ENCODE data around the gene SRCAP.
A peak's percentile ranks its signal among the peaks of the same experiment; 100 is the strongest.

Gene SRCAP

DNA sequence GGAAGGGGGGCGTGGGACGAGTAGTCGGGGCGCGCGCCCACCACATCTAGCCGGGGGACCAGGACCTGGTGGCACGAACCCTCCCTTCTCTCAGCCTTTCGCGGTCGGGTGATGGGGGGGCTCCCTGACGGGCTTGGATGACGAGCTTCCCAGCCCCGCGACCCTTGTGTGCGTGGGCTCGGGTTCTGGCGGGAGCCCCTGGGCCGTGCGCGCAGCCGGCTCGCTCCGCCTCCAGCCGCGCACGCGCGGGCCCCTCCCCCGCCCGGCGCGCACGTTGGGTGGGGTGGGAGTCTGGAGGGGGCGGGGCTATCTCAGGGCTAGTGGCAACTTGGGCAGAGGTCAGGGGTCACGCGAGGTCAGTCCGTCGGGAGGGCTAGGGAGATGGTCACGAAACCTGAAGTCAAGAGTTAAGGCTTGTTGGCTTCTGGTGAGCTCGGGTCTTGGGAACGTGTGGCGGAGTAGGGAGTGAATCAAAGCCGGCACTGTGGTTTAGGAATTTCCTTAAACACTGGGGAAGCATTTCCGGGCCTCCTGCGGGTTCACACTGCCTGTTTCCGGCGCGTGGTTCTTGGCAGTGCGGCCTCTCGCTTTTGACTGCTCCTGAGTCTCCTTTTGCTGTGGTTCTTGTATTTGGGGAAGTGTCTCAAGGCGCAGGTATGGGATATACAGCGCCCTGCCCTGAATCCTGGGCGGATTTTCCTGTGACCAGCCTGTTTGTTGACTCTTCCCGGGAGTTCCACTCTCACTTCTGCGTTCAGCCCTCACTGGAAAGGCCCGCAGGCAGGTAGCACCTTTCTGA lies at the start of gene SRCAP:
Gene SRCAP (plus strand): TSS at position 356 of the 799 bp plus-strand sequence. CDS start 1,654 bp downstream, outside the sequence.
- peak; percentile 58 for DNase-seq (ENCODE audit: low read depth)

DNA sequence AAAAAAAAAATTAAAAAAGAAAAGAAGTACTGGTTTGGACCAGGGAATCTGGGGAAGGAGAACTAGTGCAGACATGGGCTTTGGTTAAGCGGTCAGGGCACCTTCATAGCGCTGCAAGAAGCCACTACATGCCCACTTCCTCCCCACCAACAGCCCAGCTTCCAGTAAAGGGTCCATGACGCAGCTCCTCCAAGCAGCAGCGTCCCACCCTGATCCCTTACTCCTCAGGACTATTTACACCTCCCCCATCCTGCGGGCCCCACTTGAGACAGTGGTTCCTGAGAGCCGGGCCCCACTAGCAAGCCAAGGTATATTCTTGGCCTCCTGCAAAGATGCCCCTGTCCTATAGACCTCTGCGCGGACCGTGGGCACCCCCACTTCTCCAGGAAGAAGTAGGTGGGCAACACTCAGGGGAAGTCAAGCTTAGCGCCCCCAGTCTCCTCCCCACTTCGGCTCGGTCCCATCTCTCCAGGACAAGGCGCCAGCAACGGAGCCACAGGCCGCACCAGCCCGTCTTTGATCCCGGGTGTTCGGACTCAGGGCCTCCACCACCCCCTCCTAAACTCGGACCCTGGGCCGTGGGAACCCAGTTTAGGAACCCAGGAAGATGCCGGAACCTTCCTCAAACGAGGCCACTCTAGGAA lies 49.1 kb upstream of the SRCAP start:
- no peak for DNase-seq (ENCODE audit: low read depth)

DNA sequence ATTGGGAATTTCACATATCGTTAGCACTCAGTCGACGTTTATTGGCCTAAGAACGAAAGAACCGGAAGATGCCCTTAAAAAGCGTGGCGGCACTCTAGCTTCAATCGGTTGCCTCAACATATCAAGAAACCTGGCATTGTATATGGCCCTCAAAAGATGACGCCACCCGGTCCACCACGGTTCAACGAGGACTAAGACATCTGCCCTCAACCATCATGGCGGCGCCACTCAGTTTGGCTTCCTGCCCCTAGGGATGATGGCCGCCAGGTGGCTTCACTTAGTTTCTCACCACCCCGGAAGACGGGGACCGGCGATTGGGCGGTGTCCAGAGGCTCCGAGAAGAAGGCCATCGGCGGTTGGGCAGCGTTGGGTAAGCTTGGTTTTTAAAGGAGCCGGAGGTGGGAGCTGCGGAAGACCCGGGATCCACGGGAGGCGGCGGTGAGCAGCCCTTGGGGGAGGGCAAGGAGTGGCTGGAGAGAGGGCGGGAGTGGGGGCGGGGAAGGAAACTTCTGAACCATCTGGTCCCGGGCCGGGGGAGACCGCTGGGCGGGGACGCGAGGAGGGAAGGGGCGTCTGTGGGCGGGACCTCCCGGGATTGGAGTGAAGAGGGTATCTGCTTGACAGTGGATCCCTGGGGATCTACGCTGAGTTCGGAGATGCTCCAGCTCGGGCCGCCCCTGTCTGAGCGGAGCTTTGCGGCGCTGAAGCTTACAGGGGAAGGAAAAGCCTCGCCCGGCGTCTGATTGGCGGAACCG lies 48.4 kb upstream of the SRCAP start, which contains the start of gene PRR14:
Gene PRR14 (plus strand): TSS at position 592 of the 755 bp plus-strand sequence. CDS start 686 bp downstream, outside the sequence.
- peak; percentile 96 for DNase-seq (ENCODE audit: low read depth)

DNA sequence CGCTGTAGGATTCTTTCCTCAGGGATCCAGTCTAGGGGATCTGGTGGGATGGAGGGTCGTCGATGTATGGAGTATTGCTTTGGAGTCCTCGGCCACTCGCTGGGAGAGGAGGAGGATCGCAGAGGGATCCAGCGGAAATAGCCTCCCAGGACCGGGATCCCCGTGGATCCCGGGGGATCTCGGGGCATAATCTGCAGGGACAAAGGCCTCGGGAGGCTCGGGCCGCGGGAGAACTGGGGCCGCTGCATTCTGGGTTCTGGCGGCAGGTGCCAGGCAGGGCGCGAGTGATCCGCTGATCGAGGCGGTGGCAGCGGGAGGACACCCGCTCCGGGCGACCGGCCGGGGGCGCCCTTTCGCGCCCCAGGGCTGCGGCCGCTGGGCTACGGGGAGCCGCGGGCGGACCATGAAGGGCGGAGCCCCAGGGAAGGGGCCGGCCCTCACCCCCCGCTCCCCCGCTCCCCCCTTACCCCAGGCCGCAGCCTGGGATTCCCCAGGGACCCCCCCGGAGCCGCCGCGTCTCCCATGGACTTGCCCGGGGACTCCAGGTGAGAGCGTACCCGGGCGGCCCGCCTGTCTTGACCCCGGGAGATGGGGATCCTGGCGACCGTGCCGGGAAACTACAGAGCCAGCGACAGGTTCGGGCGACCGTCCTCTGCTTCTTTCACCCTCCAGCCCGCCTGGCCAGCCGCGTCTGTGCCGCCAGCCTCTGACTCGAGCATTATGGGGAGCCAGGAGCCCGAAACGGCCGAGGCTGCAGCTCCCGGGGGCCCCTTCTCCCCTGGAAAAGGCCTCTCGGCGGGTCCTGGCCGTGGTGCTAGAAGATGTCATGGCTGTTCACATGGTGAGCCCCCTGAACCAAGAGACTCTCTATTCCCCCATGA lies 47.6 kb upstream of the SRCAP start:
- peak; percentile 49 for DNase-seq (ENCODE audit: low read depth)

DNA sequence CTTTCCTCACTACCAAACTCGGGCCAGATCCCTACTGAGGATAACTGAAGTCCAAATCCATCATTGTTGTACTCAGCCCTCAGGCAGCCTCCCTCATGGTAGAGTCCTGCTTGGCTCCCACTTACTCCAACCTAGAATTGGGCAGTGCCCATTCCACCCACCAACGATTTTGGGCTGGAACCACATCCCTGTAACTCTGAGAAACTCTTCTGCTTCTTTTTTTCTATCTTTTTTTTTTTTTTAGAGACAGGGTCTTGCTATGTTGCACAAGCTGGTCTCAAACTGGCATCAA lies 47.0 kb upstream of the SRCAP start:
- no peak for DNase-seq (ENCODE audit: low read depth)

DNA sequence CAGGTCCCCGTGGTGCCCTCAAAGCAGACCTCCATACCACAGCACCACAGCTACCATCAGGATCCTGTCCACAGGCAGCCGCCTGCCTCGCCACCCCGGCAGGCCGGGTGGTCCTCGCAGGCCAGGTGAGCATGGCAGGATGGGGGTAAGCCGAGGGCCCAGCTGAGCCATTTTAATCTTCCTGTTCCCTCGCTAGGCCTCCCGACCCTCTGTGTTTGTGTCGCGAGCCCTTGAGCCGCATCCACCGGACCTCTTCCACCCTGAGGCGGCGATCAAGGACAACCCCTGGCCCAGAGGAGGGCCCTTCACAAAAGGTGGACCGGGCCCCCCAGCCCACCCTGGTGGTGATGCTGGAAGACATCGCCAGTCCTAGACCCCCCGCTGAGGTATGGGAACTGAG lies 46.3 kb upstream of the SRCAP start:
- DNase-seq (ENCODE audit: low read depth): no peak

DNA sequence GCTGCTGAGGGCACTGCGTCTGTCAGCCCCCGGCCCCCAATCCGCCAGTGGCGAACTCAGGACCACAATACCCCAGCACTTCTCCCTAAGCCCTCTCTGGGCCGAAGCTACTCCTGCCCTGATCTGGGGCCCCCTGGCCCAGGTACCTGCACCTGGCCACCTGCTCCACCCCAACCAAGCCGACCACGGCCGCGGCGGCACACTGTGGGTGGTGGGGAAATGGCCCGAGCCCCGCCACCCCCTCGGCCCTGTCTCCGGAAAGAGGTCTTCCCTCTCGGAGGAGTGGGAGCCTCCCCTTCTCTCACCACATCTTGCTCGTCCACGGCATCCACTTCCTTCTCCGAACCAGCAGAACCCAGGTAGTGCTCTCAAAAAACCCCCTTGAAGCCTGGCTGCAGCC lies 44.1 kb upstream of the SRCAP start:
- no peak for DNase-seq (ENCODE audit: low read depth)

DNA sequence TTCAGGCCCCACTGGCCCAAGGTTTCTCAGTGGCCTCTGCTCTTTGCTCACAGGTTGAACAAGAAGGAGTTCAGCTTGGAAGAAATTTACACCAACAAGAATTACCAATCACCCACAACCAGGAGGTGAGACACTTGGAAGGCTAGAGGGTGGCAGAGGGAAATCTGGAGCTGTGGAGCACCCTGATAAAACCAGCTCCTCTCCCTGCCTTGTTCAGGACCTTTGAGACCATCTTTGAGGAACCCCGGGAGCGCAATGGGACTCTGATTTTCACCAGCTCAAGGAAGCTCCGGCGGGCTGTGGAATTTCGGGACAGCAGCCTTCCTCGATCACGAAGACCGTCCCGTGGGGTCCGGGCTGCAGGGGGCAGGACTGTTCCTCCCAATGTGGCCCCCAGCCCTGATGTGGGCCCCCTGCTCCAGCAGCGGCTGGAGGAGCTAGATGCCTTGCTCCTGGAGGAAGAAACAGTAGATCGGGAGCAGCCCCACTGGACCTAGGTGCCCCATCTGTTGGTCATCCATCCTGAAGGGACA lies 43.1 kb upstream of the SRCAP start:
- DNase-seq (ENCODE audit: low read depth): no peak

DNA sequence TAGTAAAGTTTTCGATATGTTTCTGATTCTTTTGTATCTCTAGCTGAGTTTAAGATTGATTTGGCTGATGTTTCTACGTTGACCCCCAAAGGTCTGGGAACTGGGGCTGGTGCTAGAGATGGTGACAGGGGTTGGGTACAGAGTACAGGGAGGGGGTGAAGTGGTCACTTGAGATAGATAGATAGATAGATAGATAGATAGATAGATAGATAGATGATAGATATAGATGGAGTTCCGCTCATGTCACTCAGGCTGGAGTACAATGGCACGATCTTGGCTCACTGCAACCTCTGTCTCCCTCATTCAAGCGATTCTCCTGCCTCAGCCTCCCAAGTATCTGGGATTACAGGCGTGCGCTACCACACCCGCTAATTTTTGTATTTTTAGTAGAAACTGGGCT lies 42.6 kb upstream of the SRCAP start:
- no peak for DNase-seq (ENCODE audit: low read depth)

DNA sequence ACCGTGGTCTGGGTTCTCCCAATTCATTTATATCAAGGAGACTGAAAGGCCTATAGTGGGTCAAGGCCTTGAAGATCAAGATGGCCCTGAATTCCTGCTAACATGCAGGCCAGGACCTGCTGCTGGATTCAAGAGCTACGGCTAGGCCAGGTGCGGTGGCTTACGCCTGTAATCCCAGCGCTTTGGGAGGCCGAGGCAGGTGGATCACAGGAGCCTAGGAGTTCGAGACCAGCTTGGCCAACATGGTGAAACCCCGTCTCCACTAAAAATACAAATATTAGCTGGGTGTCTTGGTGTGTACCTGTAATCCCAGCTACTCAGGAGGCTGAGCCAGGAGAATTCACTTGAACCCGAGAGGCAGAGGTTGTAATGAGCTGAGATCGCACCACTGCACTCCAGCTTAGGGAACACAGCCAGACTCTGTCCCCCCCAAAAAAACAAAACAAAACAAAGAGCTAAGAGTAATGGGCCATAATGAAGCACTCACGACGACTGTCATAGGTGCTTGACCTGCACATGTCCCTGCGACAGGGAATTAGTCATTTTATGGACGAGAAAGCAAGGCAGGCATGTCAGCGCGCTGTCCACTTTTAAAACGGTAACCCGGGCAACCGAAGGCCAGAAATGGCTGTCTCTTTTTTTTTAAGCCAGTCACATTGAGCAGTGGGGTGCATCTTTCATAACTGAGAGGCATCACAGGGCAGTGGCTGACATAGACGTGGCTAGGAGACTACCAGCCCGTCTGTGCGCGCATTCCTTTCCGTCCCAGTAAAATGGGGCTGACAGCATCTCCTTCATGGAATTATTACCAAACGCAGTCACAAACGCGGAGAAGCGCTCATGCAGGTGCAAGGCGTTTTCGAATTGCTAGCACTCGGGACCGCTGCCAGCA lies 41.8 kb upstream of the SRCAP start:
- no peak for DNase-seq (ENCODE audit: low read depth)

DNA sequence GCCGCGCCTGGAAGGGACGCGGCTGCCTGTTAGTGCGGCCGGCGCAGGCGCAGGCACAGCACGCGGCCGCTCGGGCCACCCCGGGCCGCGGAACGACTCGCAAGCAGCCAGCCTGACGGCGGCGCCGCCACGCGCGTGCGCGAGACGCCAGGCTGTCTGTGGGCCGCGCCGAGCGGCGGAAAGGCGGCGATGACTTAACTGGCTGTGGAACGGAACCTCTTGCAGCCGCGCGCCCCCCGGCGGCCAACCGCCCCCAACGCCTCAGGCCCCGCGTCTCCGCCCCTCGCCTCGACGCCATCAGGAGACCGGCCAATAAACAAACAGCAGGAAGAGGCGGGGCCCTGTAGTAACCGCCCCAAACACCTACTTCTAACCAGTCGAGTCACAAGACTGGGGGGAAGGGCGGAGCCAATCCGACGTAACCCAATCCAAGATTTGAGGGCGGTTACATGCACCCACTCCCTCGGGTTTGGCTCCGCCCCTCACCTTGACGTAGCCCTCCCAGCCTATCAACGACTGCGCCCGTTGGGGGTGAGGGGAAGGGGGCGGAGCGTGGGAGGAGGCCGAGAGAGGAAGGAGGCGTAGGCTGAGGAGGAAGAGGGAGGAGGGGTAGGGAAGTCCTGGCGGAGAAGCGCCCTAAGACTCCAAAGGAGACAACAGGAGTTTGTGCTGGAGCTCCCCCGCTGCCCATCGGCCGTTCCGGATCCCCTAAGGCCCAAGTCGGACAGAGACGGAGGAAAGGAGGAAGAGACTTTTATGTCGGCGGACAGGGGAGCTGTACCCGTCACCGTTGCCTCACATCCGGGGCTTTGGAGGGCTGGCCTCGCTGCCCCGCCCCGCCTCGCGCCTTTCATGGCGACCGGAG lies 40.9 kb upstream of the SRCAP start, which contains the start of gene FBRS:
Gene FBRS (plus strand): TSS at position 566 of the 865 bp plus-strand sequence. CDS start 1,088 bp downstream, outside the sequence.
- peak; percentile 100 for DNase-seq (ENCODE audit: low read depth)

DNA sequence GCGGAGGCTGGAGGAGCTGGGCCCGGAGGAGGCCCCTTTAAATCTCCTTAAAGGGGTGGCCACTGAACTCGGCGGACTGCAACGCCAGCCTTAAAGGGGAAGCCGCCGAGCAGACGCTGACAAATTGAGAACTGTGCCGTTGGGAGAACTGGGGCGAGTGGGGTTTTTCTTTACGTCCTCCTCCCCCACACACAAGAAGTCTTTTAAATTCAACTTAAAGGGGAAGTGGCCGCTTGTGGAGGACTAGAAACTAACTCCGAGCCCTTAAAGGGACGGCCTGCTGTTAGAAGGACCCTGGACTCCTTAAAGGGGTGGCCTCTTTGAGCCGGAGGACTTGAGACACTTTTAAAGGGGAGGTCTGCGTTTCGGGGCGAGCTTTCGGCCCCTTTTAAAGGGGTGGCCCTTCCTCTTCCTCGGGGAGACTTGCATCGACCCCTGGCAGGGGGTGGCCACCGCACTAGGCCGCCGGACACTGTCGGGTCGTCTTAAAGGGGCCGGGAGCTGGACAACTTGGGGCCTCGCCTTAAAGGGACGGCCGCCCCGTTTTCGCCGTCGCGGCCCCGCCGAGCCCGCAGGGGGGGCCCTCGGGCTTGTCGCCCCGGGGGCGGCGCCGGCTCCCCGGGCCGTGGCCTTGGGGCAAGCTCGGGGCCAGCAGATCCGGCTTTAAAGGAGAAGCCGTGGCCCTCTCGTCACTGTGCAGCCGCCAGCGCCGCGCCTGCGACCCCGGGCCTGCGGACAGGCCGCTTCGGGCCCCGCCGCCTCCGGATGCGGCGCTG lies 40.1 kb upstream of the SRCAP start:
- DNase-seq (ENCODE audit: low read depth): no peak

DNA sequence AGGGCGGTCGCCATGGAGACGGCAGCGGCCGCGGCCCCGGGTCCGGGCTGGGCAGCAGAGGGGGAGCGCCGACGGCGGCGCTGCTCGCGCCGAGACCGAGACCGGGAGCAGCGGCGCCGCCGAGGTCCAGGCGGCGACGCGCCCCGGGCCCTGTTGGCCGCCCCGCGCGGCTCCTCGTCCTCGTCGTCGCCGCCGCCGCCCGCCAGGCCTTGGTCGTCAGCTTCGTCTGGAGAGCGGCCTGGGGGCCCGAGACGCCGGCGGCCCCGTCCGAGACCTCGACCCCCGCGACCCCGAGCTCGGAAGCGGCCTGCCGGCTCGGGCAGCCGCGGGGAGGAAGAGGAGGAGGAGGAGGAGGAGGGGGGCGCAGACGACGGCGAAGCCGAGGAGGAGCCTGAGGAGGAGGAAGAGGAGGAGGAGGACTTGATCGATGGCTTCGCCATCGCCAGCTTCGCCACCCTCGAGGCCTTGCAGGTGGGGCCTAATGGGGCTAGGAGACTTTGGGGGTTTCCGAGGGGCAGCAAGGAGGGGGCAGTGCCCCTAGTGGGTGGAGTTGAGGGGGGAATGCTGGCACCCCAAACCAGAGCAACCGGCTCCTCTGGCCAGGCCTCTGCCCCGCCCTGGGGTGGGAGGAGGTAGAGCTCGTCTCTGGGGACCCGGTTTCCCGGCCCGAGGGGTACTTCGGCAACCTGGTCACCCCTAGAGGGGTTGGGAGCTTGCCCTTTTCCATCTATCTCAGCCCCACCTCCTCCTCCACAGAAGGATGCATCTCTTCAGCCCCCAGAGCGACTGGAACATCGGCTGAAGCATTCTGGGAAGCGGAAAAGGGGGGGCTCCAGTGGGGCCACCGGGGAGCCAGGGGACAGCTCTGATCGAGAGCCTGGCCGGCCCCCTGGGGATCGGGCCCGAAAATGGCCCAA lies 39.2 kb upstream of the SRCAP start:
- peak; percentile 33 for DNase-seq (ENCODE audit: low read depth)

DNA sequence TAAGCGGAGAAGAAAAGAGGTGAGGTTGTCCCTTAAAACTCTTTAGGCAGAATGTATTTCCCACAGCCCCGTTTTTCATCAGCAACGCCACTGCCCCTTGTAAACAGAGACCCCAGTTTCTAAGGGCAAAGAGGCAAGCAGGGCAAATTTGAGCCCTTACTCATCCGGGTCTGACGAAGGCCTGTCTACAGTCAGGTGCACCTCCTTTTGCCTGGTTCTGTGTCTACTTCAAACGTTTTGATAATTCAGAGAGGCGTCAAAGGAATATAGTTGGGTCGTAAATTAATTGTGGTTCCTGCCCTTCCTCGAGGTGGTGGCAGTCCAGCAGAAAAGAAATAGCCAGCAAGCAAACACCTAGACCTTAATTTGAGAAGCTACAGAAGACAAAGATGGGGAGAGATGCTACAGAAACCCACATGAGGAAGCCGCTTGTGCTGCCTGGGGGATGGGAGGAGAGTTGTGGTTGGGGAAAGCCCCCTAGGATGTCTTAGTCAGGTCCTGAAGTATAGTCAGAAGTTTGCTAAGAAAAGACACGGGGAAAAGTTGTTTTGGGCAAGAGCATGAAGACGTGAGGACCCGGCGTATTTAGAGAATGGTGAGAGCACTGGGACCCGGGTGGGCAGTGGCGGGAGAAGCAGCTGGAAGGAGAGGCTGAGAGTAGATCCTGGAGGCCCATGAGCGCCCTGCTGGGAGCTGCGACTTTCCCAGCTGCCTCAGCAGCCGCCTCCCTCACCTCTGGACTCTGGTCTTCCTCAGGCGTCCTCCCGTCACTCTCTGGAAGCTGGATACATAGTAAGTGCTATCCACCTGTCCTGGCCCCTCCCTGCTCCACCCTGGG lies 38.3 kb upstream of the SRCAP start:
- peak; percentile 66 for DNase-seq (ENCODE audit: low read depth)

DNA sequence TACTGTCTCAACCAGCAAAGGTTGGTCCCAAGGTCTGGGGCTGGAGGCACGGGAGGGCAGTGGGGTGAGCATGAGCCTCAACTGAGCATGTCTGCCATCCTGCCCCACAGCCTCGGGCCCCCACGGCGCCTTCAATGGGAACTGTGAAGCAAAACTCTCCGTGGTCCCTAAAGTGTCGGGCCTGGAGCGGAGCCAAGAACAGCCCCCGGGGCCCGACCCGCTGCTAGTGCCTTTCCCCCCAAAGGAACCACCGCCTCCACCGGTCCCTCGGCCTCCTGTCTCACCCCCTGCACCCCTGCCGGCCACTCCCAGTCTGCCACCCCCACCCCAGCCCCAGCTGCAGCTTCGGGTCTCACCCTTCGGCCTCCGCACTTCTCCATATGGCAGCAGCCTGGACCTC lies 36.5 kb upstream of the SRCAP start:
- no peak for DNase-seq (ENCODE audit: low read depth)

DNA sequence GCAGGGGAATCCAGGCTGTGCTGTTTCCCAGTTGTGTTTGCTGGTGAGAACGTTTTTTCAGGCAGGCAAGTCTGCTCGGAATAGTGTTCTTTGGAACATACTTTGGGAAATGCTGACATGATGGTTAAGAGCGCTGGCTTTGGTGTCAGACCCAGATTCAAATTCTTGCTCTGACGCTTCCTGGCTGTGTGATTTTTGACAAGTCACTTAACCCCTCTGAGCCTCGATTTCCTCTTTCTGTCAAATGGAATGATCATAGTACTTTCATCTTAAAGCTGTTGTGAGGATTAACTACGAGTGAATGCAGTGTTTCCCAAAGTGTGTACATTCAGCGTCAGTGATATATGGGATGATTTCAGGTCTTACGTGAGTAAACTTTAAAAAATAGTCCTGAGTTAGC lies 35.9 kb upstream of the SRCAP start:
- DNase-seq (ENCODE audit: low read depth): no peak

DNA sequence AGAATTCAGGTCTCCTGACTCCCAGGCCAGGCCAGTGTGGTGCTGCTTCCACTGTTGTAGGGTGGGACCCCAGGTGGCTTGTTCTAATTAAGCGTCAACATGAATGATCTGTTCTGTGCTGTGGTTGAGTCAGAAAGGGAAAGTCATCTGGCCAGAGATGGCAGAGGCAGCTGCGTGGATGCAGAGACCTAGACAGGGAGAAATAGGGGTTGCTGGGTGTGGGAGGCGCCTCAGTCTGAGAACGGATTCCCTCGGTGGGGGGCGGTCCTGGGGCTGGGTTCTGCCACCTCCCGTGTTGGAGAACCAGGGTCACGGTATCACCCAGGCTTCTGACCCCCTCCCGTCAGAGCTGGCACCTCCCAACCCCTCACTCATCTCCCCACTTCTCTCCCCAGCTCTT lies 35.2 kb upstream of the SRCAP start:
- DNase-seq (ENCODE audit: low read depth): no peak
